ENCODE measurements around the gene IMMP1L.

Gene IMMP1L

GRCh38 chr11:31383116-31383515, 126.3 kb downstream of the IMMP1L start:
- DNase-seq (ENCODE audit: low read depth): no peak
- H3K4me3 ChIP-seq (ENCODE audit: low read depth, low read length): no peak overlapping the region
- TF ChIP-seq CTCF (IDR thresholded peaks at IDR 0.05; ENCODE audit: insufficient read depth, low read depth, low read length, missing control alignments): no peak

Data from GM12865 (cell line).